Fibroblast of lung (primary cell): Measurements from ENCODE around the gene ZNF341. TPM values are rescaled to one million over a fixed set of nuclear protein-coding genes. Genes with fewer than 3 reads are reported as not detected.

Experiments
- DNase-seq, 2 donors: peaks; one replicate each; pipeline versions ENCODE4 v3.0.0 to v3.0.0-alpha.2; 2010; ENCODE audit warnings: low read depth in 2 of 2
- H2AFZ ChIP-seq: 2 replicates; pipeline ENCODE4 v1.5.1; 2012; ENCODE audit warnings: low read length, control low read depth, inconsistent platforms
- H3K27ac ChIP-seq: 2 replicates; pipeline ENCODE4 v1.5.1; 2011; ENCODE audit warnings: low read length, control low read depth; ENCODE audit not compliant: insufficient read depth
- H3K27me3 ChIP-seq: 2 replicates; pipeline ENCODE4 v1.5.1; 2011; ENCODE audit warnings: mild to moderate bottlenecking, low read length; ENCODE audit not compliant: control insufficient read depth, insufficient read depth
- H3K36me3 ChIP-seq: 2 replicates; pipeline ENCODE4 v1.5.1; 2011; ENCODE audit warnings: low read length; ENCODE audit not compliant: control insufficient read depth, insufficient read depth
- H3K4me1 ChIP-seq: 2 replicates; pipeline ENCODE4 v1.5.1; 2011; ENCODE audit warnings: low read length; ENCODE audit not compliant: control insufficient read depth, insufficient read depth; ENCODE audit errors: extremely low read depth
- H3K4me2 ChIP-seq: 2 replicates; pipeline ENCODE4 v1.5.1; 2011; ENCODE audit warnings: low read length, control low read depth; ENCODE audit not compliant: insufficient read depth; ENCODE audit errors: extremely low read depth
- H3K4me3 ChIP-seq, 4 experiments: fragments of 200-600 bp in 1 of 4; sonication (generic) in 1 of 4; replicated peaks in 1 of 4; 2 replicates each; pipeline ENCODE4 v1.5.1; 2011 to 2016; ENCODE audit warnings: low read length in 4 of 4, low read depth in 3 of 4, mild to moderate bottlenecking in 3 of 4, control low read depth in 2 of 4, inconsistent platforms in 1 of 4, mixed read lengths in 1 of 4; ENCODE audit not compliant: insufficient read depth in 1 of 4; ENCODE audit errors: control extremely low read depth in 1 of 4
- H3K79me2 ChIP-seq: 2 replicates; pipeline ENCODE4 v1.5.1; 2012; ENCODE audit warnings: mild to moderate bottlenecking, low read length, inconsistent platforms; ENCODE audit not compliant: control insufficient read depth, insufficient read depth
- H3K9ac ChIP-seq: 2 replicates; pipeline ENCODE4 v1.5.1; 2011; ENCODE audit warnings: mild to moderate bottlenecking, low read length, control low read depth; ENCODE audit not compliant: insufficient read depth
- H3K9me3 ChIP-seq: 2 replicates; pipeline ENCODE4 v1.5.1; 2012; ENCODE audit warnings: low read depth, low read length; ENCODE audit not compliant: control insufficient read depth, insufficient read depth
- H4K20me1 ChIP-seq: 2 replicates; pipeline ENCODE4 v1.5.1; 2011; ENCODE audit warnings: low read length; ENCODE audit not compliant: control insufficient read depth, insufficient read depth; ENCODE audit errors: extremely low read depth
- CTCF ChIP-seq, 2 donors: IDR thresholded peaks in 1 of 2; conservative IDR thresholded peaks in 1 of 2; 1 replicate in 1 of 2; 2 replicates in 1 of 2; pipeline ENCODE4 v1.5.1; 2011 to 2012; ENCODE audit warnings: low read length in 2 of 2, control low read depth in 1 of 2, inconsistent platforms in 1 of 2, low read depth in 1 of 2, mild to moderate bottlenecking in 1 of 2
- EZH2 ChIP-seq: IDR thresholded peaks from 2 replicates; pipeline ENCODE4 v1.5.1; 2012; ENCODE audit warnings: low read length, control low read depth, mild to moderate bottlenecking; ENCODE audit errors: missing control alignments
- polyA plus RNA-seq, 2 donors: library from polyadenylated mRNA; depleted of rRNA in 1 of 2; stranded (reverse) in 1 of 2; unstranded in 1 of 2; fragments of >200 nt; gene quantifications; 2 replicates each; pipeline ENCODE4 v1.2.1, GENCODE V29; 2011 to 2012; ENCODE audit warnings: missing spikeins in 1 of 2
- total RNA-seq: library from RNA; depleted of rRNA; stranded (reverse); fragments of >200 nt; gene quantifications from 2 replicates; pipeline ENCODE4 v1.2.1, GENCODE V29; 2014

The ZNF341 gene
- total and polyA plus RNA-seq, 2 donors (not counting 1 experiment from before 2014, with no cell fraction given): 0.99 to 1.1 TPM

DNA sequence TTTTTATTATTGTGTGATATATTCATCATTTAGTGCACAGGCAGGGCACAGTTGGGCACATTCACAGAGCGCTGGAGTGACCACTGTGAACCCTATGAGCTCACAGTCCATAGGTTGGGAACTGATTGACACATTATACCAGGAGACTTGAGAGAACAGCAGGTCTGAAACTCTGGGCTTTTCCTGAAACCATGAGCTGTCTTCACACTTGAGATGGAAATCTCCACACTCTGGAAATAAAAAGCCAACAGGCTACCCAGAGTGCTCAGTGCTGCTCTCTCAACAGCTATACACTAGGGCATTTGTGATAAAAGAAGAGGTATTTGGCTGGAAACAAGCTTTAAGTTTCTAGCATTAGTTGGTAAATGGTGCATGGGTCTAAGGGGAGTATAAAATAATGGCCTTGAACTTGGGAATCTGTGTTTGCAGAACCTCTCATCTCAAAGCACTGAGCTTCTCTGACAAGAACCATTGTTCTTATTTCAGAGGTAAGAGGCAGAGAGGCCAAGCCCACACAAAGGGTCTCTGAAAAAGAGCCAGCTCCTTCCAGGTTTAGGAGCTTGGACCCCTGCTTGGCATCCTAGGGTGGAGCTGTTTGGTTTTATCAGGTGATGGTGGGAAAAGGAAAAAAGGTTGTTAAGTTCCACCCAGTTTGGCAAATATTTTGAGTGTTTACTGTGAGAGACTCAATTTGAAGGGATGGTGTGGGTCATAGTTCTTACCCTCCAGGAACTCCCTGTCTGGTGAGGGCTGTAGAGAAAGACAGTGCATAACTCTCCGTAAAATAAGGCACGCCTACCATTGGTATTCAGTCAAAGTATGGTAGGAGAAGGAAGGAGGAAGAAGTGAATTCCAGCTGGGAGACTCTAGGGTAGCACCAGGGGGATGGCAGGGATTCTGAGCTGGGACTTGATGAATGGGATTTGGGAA, 93.8 kb downstream of the ZNF341 start:
- no peak overlapping the region for H3K4me3 ChIP-seq
- no peaks in the 10 kb centered on the region for H3K27me3 ChIP-seq
- H3K27ac ChIP-seq: no peak overlapping the region
- no peaks in the 10 kb centered on the region for H3K36me3 ChIP-seq
- TF ChIP-seq EZH2 (no peak), CTCF (conservative IDR thresholded peaks at IDR 0.05 in 1 of 2, IDR thresholded peaks at IDR 0.05 in 1 of 2; ENCODE audit: low read depth in 1 of 2, low read length in 2 of 2) (no peak)
- H2AFZ ChIP-seq: no peak overlapping the region
- H3K4me2 ChIP-seq: no peak overlapping the region
- peaks cover 2% of the 10 kb centered on the region for H3K4me1 ChIP-seq
- no peak overlapping the region for H3K9ac ChIP-seq
- no peak for DNase-seq
- H4K20me1 ChIP-seq: peaks cover 2% of the 10 kb centered on the region
- H3K9me3 ChIP-seq: no peaks in the 10 kb centered on the region
- H3K79me2 ChIP-seq: peaks cover 38% of the 10 kb centered on the region

GRCh38 chr20:33826270-33826897, 94.6 kb downstream of the ZNF341 start:
- H3K79me2 ChIP-seq: peaks cover 37% of the 10 kb centered on the region
- H3K9ac ChIP-seq: no peak overlapping the region
- H3K9me3 ChIP-seq: no peaks in the 10 kb centered on the region
- peaks cover 2% of the 10 kb centered on the region for H3K4me1 ChIP-seq
- H4K20me1 ChIP-seq: peaks cover 2% of the 10 kb centered on the region
- no peaks in the 10 kb centered on the region for H3K36me3 ChIP-seq
- no peaks in the 10 kb centered on the region for H3K27me3 ChIP-seq
- DNase-seq: no peak
- H2AFZ ChIP-seq: no peak overlapping the region
- H3K4me2 ChIP-seq: no peak overlapping the region
- no peak overlapping the region for H3K27ac ChIP-seq
- no peak overlapping the region for H3K4me3 ChIP-seq
- TF ChIP-seq EZH2 (no peak), CTCF (conservative IDR thresholded peaks at IDR 0.05 in 1 of 2, IDR thresholded peaks at IDR 0.05 in 1 of 2; ENCODE audit: low read depth in 1 of 2, low read length in 2 of 2) (no peak)

- Histone ChIP-seq H3K9me3 (no peaks in the 10 kb centered on the region), H3K27me3 (no peaks in the 10 kb centered on the region), H2AFZ (no peak overlapping the region), H3K36me3 (peaks cover 2% of the 10 kb centered on the region), H3K9ac (no peak overlapping the region), H3K79me2 (peaks cover 40% of the 10 kb centered on the region), H3K4me3 (no peak overlapping the region), H3K27ac (no peak overlapping the region), H4K20me1 (peaks cover 2% of the 10 kb centered on the region), H3K4me1 (peaks cover 4% of the 10 kb centered on the region), H3K4me2 (no peak overlapping the region)
- TF ChIP-seq EZH2: no peak
- no peak for TF ChIP-seq CTCF (conservative IDR thresholded peaks at IDR 0.05 in 1 of 2, IDR thresholded peaks at IDR 0.05 in 1 of 2; ENCODE audit: low read depth in 1 of 2, low read length in 2 of 2)
- DNase-seq: no peak
Measured at GRCh38 chr20:33827109-33827508, 95.3 kb downstream of the ZNF341 start.
